ENCODE results near the gene NCOA6. TPM values are rescaled to one million over a fixed set of nuclear protein-coding genes. Genes with fewer than 3 reads are reported as not detected.

Gene NCOA6
- polyA plus RNA-seq, 1 of the 3 experiments (the other 2 are of a cell fraction), result 14.5 TPM

DNA sequence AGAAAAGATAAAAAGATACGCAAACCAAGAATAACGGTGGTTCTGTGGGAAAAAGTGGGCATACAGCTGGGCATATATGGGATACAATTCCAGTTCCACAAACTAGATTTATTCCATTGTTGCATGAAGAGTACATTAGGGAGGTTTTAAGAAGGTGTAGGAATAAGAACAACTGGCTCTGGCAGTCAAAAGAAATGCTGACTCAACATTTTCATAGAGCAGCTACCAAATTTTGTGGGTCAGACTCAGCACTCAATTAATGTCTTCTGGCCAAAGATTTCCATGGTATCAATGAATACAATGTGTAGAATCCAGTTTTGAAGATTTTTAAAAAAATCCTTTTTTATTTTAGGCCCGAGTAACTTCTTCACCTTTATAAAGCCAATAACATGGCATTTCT lies 81.1 kb downstream of the NCOA6 start:
- H3K9ac ChIP-seq, result no peak overlapping the region
- no peaks in the 10 kb centered on the region for H3K9me3 ChIP-seq
- H3K36me3 ChIP-seq (replicated peaks in 1 of 2; ENCODE audit: control insufficient read depth in 1 of 2, insufficient read depth in 2 of 2, low read length in 1 of 2), result peaks cover 52 to 88% of the 10 kb centered on the region in 2 experiments
- no peaks in the 10 kb centered on the region for H3K27me3 ChIP-seq (ENCODE audit: insufficient read depth)
- H3K79me2 ChIP-seq (ENCODE audit: insufficient read depth), result no peaks in the 10 kb centered on the region
- no peak overlapping the region for H2AFZ ChIP-seq (ENCODE audit: low read depth)
- no peaks in the 10 kb centered on the region for H3K4me1 ChIP-seq (ENCODE audit: control insufficient read depth in 1 of 2, insufficient read depth in 2 of 2, low read depth in 1 of 2, low read length in 1 of 2)
- POLR2A ChIA-PET, result no interaction called here
- no peaks in the 10 kb centered on the region for H3K9me2 ChIP-seq
- 98% methylated on average over 3 of the region's 3 CpGs for WGBS (ENCODE audit: low lambda C conversion rate)
- H3K27ac ChIP-seq (ENCODE audit: low read depth in 2 of 2, low read length in 1 of 2), result no peak overlapping the region
- CTCF ChIA-PET, result interaction anchor here (1.5 kb wide), 1 partner anchor 25 kb away, joined by 3 read pairs; no protein-coding TSS in a partner anchor
- no peaks in the 10 kb centered on the region for H3F3A ChIP-seq (replicated peaks; ENCODE audit: insufficient read depth)
- H3K4me2 ChIP-seq, result no peak overlapping the region
- no peak for TF ChIP-seq FOXJ3 (CRISPR knock-in tag; IDR thresholded peaks at IDR 0.05)
- TF ChIP-seq ZBTB33 (IDR thresholded peaks at IDR 0.05; ENCODE audit: borderline replicate concordance, low read depth), result no peak
- no peak for TF ChIP-seq CHD2 (IDR thresholded peaks at IDR 0.05; ENCODE audit: low read length, partially characterized antibody)
- H3K4me3 ChIP-seq (ENCODE audit: low read depth in 2 of 2, low read length in 1 of 2), result no peak overlapping the region
- DNase-seq, result no peak
- no peaks in the 10 kb centered on the region for H4K20me1 ChIP-seq (ENCODE audit: insufficient read depth)

DNA sequence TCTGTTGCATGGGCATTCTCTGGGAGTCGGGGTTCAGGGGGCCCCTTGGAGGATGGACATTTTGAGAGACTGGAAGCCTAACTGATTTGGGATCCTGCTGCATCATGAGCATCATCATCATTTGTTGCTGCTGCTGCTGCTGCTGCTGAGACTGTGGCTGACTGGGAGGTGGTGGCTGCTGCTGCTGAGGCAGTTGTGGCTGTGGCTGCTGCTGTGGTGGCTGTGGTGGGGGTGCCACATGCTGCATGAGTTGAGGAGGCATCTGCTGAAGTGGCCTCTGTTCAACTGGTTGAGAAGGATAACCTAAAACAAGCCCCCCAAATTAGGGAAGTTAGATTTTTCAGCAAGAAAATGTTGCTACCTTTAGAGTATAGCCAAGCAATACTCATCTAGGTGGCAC lies 82.4 kb downstream of the NCOA6 start:
- no peaks in the 10 kb centered on the region for H4K20me1 ChIP-seq (ENCODE audit: insufficient read depth)
- H3K9ac ChIP-seq, result no peak overlapping the region
- TF ChIP-seq YY1 (IDR thresholded peaks at IDR 0.05; ENCODE audit: low read depth), result no peak
- TF ChIP-seq, protein P1, sequence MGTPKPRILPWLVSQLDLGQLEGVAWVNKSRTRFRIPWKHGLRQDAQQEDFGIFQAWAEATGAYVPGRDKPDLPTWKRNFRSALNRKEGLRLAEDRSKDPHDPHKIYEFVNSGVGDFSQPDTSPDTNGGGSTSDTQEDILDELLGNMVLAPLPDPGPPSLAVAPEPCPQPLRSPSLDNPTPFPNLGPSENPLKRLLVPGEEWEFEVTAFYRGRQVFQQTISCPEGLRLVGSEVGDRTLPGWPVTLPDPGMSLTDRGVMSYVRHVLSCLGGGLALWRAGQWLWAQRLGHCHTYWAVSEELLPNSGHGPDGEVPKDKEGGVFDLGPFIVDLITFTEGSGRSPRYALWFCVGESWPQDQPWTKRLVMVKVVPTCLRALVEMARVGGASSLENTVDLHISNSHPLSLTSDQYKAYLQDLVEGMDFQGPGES (IDR thresholded peaks at IDR 0.05; ENCODE audit: low read depth, low read length), result no peak
- TF ChIP-seq NRF1 (IDR thresholded peaks at IDR 0.05; ENCODE audit: low read depth, low read length), result no peak
- TF ChIP-seq MAX (IDR thresholded peaks at IDR 0.05; ENCODE audit: low read depth), result no peak
- TF ChIP-seq FOSL2 (IDR thresholded peaks at IDR 0.05; ENCODE audit: borderline replicate concordance, low read depth), result no peak
- TF ChIP-seq, protein P2, sequence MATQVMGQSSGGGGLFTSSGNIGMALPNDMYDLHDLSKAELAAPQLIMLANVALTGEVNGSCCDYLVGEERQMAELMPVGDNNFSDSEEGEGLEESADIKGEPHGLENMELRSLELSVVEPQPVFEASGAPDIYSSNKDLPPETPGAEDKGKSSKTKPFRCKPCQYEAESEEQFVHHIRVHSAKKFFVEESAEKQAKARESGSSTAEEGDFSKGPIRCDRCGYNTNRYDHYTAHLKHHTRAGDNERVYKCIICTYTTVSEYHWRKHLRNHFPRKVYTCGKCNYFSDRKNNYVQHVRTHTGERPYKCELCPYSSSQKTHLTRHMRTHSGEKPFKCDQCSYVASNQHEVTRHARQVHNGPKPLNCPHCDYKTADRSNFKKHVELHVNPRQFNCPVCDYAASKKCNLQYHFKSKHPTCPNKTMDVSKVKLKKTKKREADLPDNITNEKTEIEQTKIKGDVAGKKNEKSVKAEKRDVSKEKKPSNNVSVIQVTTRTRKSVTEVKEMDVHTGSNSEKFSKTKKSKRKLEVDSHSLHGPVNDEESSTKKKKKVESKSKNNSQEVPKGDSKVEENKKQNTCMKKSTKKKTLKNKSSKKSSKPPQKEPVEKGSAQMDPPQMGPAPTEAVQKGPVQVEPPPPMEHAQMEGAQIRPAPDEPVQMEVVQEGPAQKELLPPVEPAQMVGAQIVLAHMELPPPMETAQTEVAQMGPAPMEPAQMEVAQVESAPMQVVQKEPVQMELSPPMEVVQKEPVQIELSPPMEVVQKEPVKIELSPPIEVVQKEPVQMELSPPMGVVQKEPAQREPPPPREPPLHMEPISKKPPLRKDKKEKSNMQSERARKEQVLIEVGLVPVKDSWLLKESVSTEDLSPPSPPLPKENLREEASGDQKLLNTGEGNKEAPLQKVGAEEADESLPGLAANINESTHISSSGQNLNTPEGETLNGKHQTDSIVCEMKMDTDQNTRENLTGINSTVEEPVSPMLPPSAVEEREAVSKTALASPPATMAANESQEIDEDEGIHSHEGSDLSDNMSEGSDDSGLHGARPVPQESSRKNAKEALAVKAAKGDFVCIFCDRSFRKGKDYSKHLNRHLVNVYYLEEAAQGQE (IDR thresholded peaks at IDR 0.05; ENCODE audit: low read depth, low read length), result no peak
- TF ChIP-seq, protein P3, sequence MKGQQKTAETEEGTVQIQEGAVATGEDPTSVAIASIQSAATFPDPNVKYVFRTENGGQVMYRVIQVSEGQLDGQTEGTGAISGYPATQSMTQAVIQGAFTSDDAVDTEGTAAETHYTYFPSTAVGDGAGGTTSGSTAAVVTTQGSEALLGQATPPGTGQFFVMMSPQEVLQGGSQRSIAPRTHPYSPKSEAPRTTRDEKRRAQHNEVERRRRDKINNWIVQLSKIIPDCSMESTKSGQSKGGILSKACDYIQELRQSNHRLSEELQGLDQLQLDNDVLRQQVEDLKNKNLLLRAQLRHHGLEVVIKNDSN (IDR thresholded peaks at IDR 0.05; ENCODE audit: borderline replicate concordance, low read depth), result no peak
- TF ChIP-seq RAD21 (IDR thresholded peaks at IDR 0.05; ENCODE audit: low read length), result no peak
- no peak for TF ChIP-seq SIN3A (IDR thresholded peaks at IDR 0.05; ENCODE audit: borderline replicate concordance, low read depth, low read length)
- TF ChIP-seq EZH2phosphoT487 (IDR thresholded peaks at IDR 0.05; ENCODE audit: borderline replicate concordance, low read depth), result no peak
- TF ChIP-seq TEAD4 (IDR thresholded peaks at IDR 0.05; ENCODE audit: borderline replicate concordance, insufficient read depth), result no peak
- no peak for TF ChIP-seq GABPA (IDR thresholded peaks at IDR 0.05; ENCODE audit: low read depth)
- no peaks in the 10 kb centered on the region for H3K4me1 ChIP-seq (ENCODE audit: control insufficient read depth in 1 of 2, insufficient read depth in 2 of 2, low read depth in 1 of 2, low read length in 1 of 2)
- H3K9me2 ChIP-seq, result no peaks in the 10 kb centered on the region
- no peaks in the 10 kb centered on the region for H3F3A ChIP-seq (replicated peaks; ENCODE audit: insufficient read depth)
- no peaks in the 10 kb centered on the region for H3K27me3 ChIP-seq (ENCODE audit: insufficient read depth)
- no peak overlapping the region for H2AFZ ChIP-seq (ENCODE audit: low read depth)
- CTCF ChIA-PET, result no interaction called here
- H3K79me2 ChIP-seq (ENCODE audit: insufficient read depth), result no peaks in the 10 kb centered on the region
- POLR2A ChIA-PET, result no interaction called here
- H3K9me3 ChIP-seq, result no peaks in the 10 kb centered on the region
- H3K27ac ChIP-seq (ENCODE audit: low read depth in 2 of 2, low read length in 1 of 2), result no peak overlapping the region
- DNase-seq, result no peak
- no peak overlapping the region for H3K4me2 ChIP-seq
- no peak overlapping the region for H3K4me3 ChIP-seq (ENCODE audit: low read depth in 2 of 2, low read length in 1 of 2)
- WGBS (ENCODE audit: low lambda C conversion rate), result no CpG with 5 or more reads among the region's 1 CpG
- peaks cover 46 to 83% of the 10 kb centered on the region in 2 experiments for H3K36me3 ChIP-seq (replicated peaks in 1 of 2; ENCODE audit: control insufficient read depth in 1 of 2, insufficient read depth in 2 of 2, low read length in 1 of 2)
